Measurements from ENCODE around the gene SMYD4. TPM values are rescaled to one million over a fixed set of nuclear protein-coding genes. Genes with fewer than 3 reads are reported as not detected.
"Not testable (repeated sequence)": the region's sequence is repeated elsewhere in the genome, so short reads cannot be mapped to it uniquely, and the experiment has no call there.

The SMYD4 gene
- total RNA-seq, 4 donors from 2014 or later = 9.4 to 13.0 (median 10.0) TPM

GRCh38 chr17:1773696-1774181 lies 56.0 kb downstream of the SMYD4 start:
- WGBS, 2 donors = 51 to 52% methylated on average over 7 of the region's 7 CpGs
- intact Hi-C loops (cut with DNase I; ENCODE audit: low total_unique reads) = no loop called here
- TF ChIP-seq CTCF (IDR thresholded peaks at IDR 0.05) (no peak), POLR2A (IDR thresholded peaks at IDR 0.05) (no peak)
- DNase-seq (ENCODE audit: low spot score in 2 of 2) = no peak
- H3K4me3 ChIP-seq (ENCODE audit: low read depth, poor library complexity, severe bottlenecking) = no peak overlapping the region

- H3K4me3 ChIP-seq (ENCODE audit: low read depth, poor library complexity, severe bottlenecking); intact Hi-C loops (cut with DNase I; ENCODE audit: low total_unique reads): not testable (repeated sequence)
- 64 to 68% methylated on average over 12 of the region's 12 CpGs for WGBS, 2 donors
Measured at GRCh38 chr17:1773000-1773695, 56.6 kb downstream of the SMYD4 start.

GRCh38 chr17:1769822-1770477 lies 59.8 kb downstream of the SMYD4 start:
- no peak for TF ChIP-seq CTCF (IDR thresholded peaks at IDR 0.05)
- TF ChIP-seq POLR2A (IDR thresholded peaks at IDR 0.05) = no peak
- intact Hi-C loops (cut with DNase I; ENCODE audit: low total_unique reads) = no loop called here
- 33 to 52% methylated on average over 6 to 21 of the region's 21 CpGs for WGBS, 2 donors
- peak; percentile 62 to 82 for DNase-seq (ENCODE audit: low spot score in 2 of 2)
- H3K4me3 ChIP-seq (ENCODE audit: low read depth, poor library complexity, severe bottlenecking) = no peak overlapping the region

More at GRCh38 chr17:1773000-1773695, 56.6 kb downstream of the SMYD4 start:
- DNase-seq (ENCODE audit: low spot score in 2 of 2) = not testable (repeated sequence)

- WGBS, 2 donors = 90 to 91% methylated on average over 12 of the region's 12 CpGs
- no peak for DNase-seq (ENCODE audit: low spot score in 2 of 2)
- intact Hi-C loops (cut with DNase I; ENCODE audit: low total_unique reads) = no loop called here
- TF ChIP-seq CTCF (IDR thresholded peaks at IDR 0.05) (no peak), POLR2A (IDR thresholded peaks at IDR 0.05) (no peak)
- no peak overlapping the region for H3K4me3 ChIP-seq (ENCODE audit: low read depth, poor library complexity, severe bottlenecking)
Measured at GRCh38 chr17:1767358-1767757, 62.3 kb downstream of the SMYD4 start.

GRCh38 chr17:1766382-1767135 lies 63.1 kb downstream of the SMYD4 start:
- DNase-seq (ENCODE audit: low spot score in 2 of 2) = peak in 1 of 2 donors; percentile 81
- WGBS, 2 donors = 60 to 63% methylated on average over 20 to 21 of the region's 21 CpGs
- H3K4me3 ChIP-seq (ENCODE audit: low read depth, poor library complexity, severe bottlenecking) = no peak overlapping the region

More at GRCh38 chr17:1766382-1767135, 63.1 kb downstream of the SMYD4 start:
- intact Hi-C loops (cut with DNase I; ENCODE audit: low total_unique reads) = no loop called here
- TF ChIP-seq CTCF (IDR thresholded peaks at IDR 0.05) (no peak), POLR2A (IDR thresholded peaks at IDR 0.05) (no peak)
